Adrenal gland (tissue), 12 donors: ENCODE data around the gene PRKCQ. TPM values are rescaled to one million over a fixed set of nuclear protein-coding genes. Genes with fewer than 3 reads are reported as not detected.

Experiments
- DNase-seq, 7 donors: peaks; one replicate each; pipeline ENCODE4 v3.0.0-alpha.2; 2019 to 2020
- H3K27ac ChIP-seq, 5 donors: fragments of 200-600 bp; sonication (generic) in 4 of 5; 1 replicate in 3 of 5; 2 replicates in 2 of 5; pipeline versions ENCODE4 v1.5.1 to v1.8.0; 2016 to 2020; ENCODE audit warnings: mild to moderate bottlenecking in 1 of 5
- H3K27me3 ChIP-seq: fragments of 200-600 bp; 2 replicates; pipeline ENCODE4 v1.8.0; 2021
- H3K36me3 ChIP-seq, 2 donors: fragments of 200-600 bp; replicated peaks in 1 of 2; 1 replicate in 1 of 2; 2 replicates in 1 of 2; pipeline versions ENCODE4 v1.5.1 to v1.8.0; 2018 to 2022
- H3K4me1 ChIP-seq, 2 donors: fragments of 200-600 bp; replicated peaks in 1 of 2; 1 replicate in 1 of 2; 2 replicates in 1 of 2; pipeline versions ENCODE4 v1.5.1 to v1.8.0; 2018 to 2021
- H3K4me3 ChIP-seq, 4 donors: fragments of 200-600 bp; sonication (generic) in 3 of 4; one replicate each; pipeline ENCODE4 v1.5.1; 2016 to 2018
- H3K9me3 ChIP-seq, 3 donors: fragments of 200-600 bp; sonication (generic) in 1 of 3; replicated peaks in 1 of 3; 1 replicate in 2 of 3; 2 replicates in 1 of 3; pipeline versions ENCODE4 v1.5.1 to v1.8.0; 2016 to 2021
- POLR2A ChIP-seq, 2 donors: fragments of 450-650 bp; IDR thresholded peaks; one replicate each; pipeline ENCODE4 v1.6.1; 2017; ENCODE audit warnings: antibody characterized with exemption in 2 of 2, mild to moderate bottlenecking in 2 of 2, moderate library complexity in 1 of 2
- WGBS, 4 donors: extraction: QIAGEN DNeasy Blood & Tissue Kit in 2 of 4; methylation state at CpG; one replicate each; pipeline versions ENCODE4 v1.1.5 to v1.1.7; 2013 to 2017; 5-methylcytosine and 5-hydroxymethylcytosine counted together
- intact Hi-C, 2 donors: fragments of 100-400 bp; cut with DNase I; formaldehyde crosslinking; loops; one replicate each; pipeline versions ENCODE4 v1.14.1 to v1.15.0; 2022 to 2023
- polyA plus RNA-seq, 3 donors: library from polyadenylated mRNA; stranded (reverse); fragments of 200-250 nt in 2 of 3; fragments of 350-450 nt in 1 of 3; fragmentation: Illumina TruSeq in 1 of 3; extraction: RNeasy Lipid Tissue Mini Kit (QIAGEN cat#74804) in 1 of 3; gene quantifications; one replicate each; pipeline ENCODE4 v1.2.3, GENCODE V29; 2013 to 2014
- total RNA-seq, 9 donors: library from RNA; depleted of rRNA in 4 of 9; stranded (reverse); fragments of >200 nt in 4 of 9; fragments of 120-200 nt in 1 of 9; fragmentation: NEBNext Ultra II Directional in 1 of 9; extraction: Animal tissue kit (Norgen Biotek cat#: 25700) in 1 of 9; gene quantifications; one replicate each; pipeline versions ENCODE4 v1.1.0 to v1.2.4, GENCODE V29; 2013 to 2023
- TF ChIP-seq, protein P1 (sequence below), 6 experiments: fragments of 450-650 bp in 4 of 6; fragments of 200-600 bp in 2 of 6; sonication (generic) in 1 of 6; IDR thresholded peaks; 1 replicate in 5 of 6; 2 replicates in 1 of 6; pipeline versions ENCODE4 v1.5.1 to v1.8.0; 2016 to 2021; ENCODE audit warnings: antibody characterized with exemption in 6 of 6, mild to moderate bottlenecking in 2 of 6, moderate library complexity in 1 of 6
- donor health status: healthy with polysubstance abuse.
- donor health status: Bipolar disorder and iron deficiency.
- donor health status: DM: yes; HTN: yes; CAD: no.
- donor health status: DM: no; HTN: no; CAD: no.
- donor health status: DM: no; HTN: no; CAD: no.
- donor health status: DM: yes; HTN: yes; CAD: no.

The PRKCQ gene
- total and polyA plus RNA-seq, 12 donors = 0.39 to 1.6 (median 0.68) TPM

DNA sequence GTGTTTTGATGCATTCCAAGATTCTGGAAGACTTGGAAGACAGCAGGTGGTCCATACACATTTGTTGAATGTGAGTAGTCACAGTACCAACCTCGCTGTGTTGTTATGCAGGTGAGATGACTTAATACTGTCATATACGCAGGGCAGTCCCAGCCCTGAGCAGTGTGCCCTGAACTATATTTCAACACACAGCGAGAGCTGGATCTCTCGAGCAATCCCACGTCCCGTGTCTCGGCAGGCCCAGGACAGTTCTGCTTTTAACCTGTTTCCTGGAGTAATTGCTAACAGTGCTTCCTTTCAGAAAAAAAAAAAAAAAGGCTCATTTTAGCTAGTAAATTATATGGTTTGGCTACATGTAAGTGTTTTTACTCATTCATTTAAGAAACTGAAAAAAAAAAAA, 179.7 kb downstream of the PRKCQ start:
- no peaks in the 10 kb centered on the region for H3K9me3 ChIP-seq
- no peak for TF ChIP-seq POLR2A (IDR thresholded peaks at IDR 0.05)
- TF ChIP-seq, protein P1, sequence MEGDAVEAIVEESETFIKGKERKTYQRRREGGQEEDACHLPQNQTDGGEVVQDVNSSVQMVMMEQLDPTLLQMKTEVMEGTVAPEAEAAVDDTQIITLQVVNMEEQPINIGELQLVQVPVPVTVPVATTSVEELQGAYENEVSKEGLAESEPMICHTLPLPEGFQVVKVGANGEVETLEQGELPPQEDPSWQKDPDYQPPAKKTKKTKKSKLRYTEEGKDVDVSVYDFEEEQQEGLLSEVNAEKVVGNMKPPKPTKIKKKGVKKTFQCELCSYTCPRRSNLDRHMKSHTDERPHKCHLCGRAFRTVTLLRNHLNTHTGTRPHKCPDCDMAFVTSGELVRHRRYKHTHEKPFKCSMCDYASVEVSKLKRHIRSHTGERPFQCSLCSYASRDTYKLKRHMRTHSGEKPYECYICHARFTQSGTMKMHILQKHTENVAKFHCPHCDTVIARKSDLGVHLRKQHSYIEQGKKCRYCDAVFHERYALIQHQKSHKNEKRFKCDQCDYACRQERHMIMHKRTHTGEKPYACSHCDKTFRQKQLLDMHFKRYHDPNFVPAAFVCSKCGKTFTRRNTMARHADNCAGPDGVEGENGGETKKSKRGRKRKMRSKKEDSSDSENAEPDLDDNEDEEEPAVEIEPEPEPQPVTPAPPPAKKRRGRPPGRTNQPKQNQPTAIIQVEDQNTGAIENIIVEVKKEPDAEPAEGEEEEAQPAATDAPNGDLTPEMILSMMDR (IDR thresholded peaks at IDR 0.05) = no peak
- peaks cover 0 to 14% of the 10 kb centered on the region in 2 donors for H3K4me1 ChIP-seq
- H3K4me3 ChIP-seq = no peak overlapping the region
- DNase-seq = peak in 4 of 7 donors; percentile 30 to 64 (median 46)
- intact Hi-C loops = loop anchor here (5.0 to 10.0 kb wide), 3 partner anchors 198 to 316 kb away; partner anchors contain the start of genes PFKFB3 (in 2 of the 2) and RBM17 (in 1 of the 2)
- peak overlapping the region in 2 of 5 donors; percentile 32 to 33 for H3K27ac ChIP-seq
- 76 to 82% (median 80%) methylated on average over 7 of the region's 7 CpGs for WGBS, 4 donors
- H3K36me3 ChIP-seq = no peaks in the 10 kb centered on the region
- H3K27me3 ChIP-seq = peaks cover 3% of the 10 kb centered on the region

DNA sequence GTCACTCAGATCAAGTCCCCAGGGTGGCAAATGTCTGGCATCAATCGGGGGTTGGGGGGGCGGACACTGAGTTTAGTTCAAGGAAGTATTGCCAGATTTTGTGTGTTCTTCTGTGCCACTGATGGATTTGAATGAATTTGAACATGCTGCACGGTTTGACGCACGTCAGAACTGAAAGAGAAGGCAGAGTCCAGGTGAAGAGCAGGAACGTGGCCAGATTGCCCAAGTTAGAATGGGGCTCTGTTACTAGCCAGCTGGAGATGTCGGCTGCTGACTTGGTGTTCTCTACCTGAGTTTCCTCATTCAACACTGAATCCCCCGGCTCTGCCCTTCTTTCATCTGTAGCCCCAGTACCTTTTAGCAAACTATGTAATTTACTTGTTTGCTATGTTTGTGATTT, 180.2 kb downstream of the PRKCQ start:
- Histone ChIP-seq H3K9me3 (no peaks in the 10 kb centered on the region), H3K36me3 (no peaks in the 10 kb centered on the region), H3K4me3 (no peak overlapping the region), H3K4me1 (peaks cover 0 to 14% of the 10 kb centered on the region in 2 donors), H3K27me3 (no peaks in the 10 kb centered on the region), H3K27ac (peak overlapping the region in 3 of 5 donors; percentile 32 to 33 (median 32))
- DNase-seq = no peak
- no peak for TF ChIP-seq POLR2A (IDR thresholded peaks at IDR 0.05)
- TF ChIP-seq, protein P1 (IDR thresholded peaks at IDR 0.05) = no peak
- WGBS, 4 donors = 74 to 86% (median 84%) methylated on average over 8 of the region's 8 CpGs
- intact Hi-C loops = loop anchor here (5.0 to 10.0 kb wide), 3 partner anchors 198 to 315 kb away; partner anchors contain the start of genes PFKFB3 (in 2 of the 2) and RBM17 (in 1 of the 2)

DNA sequence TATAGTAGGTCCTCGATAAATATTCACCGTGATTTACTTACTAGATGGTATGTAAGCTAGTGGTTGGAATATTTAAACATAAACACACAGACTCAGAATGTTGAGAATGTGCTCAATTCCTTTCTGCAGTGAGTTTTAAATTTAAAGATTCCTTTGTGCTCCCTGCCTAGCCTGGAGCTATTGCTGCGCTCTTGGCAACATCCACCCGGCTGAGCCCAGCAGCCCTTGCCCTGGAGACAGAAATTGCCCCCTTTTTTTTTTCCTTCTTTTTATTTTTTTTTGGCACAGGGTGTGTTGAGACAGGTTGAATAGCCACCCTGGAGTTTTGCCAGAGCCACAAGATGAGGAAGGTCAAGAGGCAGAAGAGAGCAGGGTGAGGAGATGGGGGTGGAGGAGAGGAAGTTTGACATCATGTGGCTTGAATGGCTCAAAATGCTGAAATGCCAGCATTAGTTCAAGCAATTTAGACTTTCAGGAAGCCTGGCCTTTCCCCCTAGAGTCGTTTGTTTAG, 180.8 kb downstream of the PRKCQ start:
- TF ChIP-seq, protein P1 (IDR thresholded peaks at IDR 0.05) = no peak
- no peak for TF ChIP-seq POLR2A (IDR thresholded peaks at IDR 0.05)

DNA sequence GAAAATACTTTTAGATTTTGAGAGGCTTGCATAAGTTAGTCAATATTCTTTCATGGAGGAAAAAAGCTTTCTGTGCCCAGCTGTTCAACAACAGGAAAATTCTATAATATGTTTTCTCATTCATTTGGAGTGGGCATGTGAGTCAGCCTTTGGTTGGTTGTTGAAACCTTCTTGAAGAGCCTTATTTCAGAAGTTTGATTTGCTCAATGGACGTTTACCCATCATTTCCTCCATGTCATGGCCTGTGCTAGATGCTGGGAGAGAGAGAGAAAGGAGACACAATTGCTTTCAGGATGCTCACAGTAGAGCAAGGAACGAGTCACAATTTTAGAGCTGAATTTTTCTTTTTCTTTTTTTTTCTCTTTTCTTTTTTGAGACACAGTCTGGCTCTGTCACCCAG, 181.7 kb downstream of the PRKCQ start:
- Histone ChIP-seq H3K4me1 (peaks cover 0 to 14% of the 10 kb centered on the region in 2 donors), H3K27ac (no peak overlapping the region), H3K9me3 (no peaks in the 10 kb centered on the region), H3K36me3 (no peaks in the 10 kb centered on the region), H3K4me3 (no peak overlapping the region), H3K27me3 (no peaks in the 10 kb centered on the region)
- intact Hi-C loops = no loop called here
- no peak for TF ChIP-seq POLR2A (IDR thresholded peaks at IDR 0.05)
- TF ChIP-seq, protein P1 (IDR thresholded peaks at IDR 0.05) = no peak
- no peak for DNase-seq
- 31 to 71% (median 50%) methylated on average over 2 of the region's 2 CpGs for WGBS, 4 donors

More for the DNA sequence above, 180.8 kb downstream of the PRKCQ start:
- Histone ChIP-seq H3K4me3 (no peak overlapping the region), H3K27ac (peak overlapping the region in 2 of 5 donors; percentile 32 to 33), H3K36me3 (no peaks in the 10 kb centered on the region), H3K9me3 (no peaks in the 10 kb centered on the region), H3K27me3 (no peaks in the 10 kb centered on the region), H3K4me1 (peaks cover 0 to 14% of the 10 kb centered on the region in 2 donors)
- intact Hi-C loops = no loop called here
- 58 to 69% (median 61%) methylated on average over 5 of the region's 5 CpGs for WGBS, 4 donors
- DNase-seq = peak in 5 of 7 donors; percentile 44 to 70 (median 54)
